GM21528 (cell line): ENCODE measurements around the gene PIEZO2.
"Not testable (repeated sequence)": the region's sequence is repeated elsewhere in the genome, so short reads cannot be mapped to it uniquely, and the experiment has no call there.

Experiments used
- ATAC-seq: cut with Tn5 transposase; IDR thresholded peaks from one replicate; pipeline ENCODE4 v1.9.1; 2021; ENCODE audit warnings: mild to moderate bottlenecking, moderate library complexity; ENCODE audit not compliant: unreplicated experiment, low FRiP score

PIEZO2 gene

GRCh38 chr18:11153097-11153496, 3.7 kb upstream of the PIEZO2 start:
- ATAC-seq = no peak

DNA sequence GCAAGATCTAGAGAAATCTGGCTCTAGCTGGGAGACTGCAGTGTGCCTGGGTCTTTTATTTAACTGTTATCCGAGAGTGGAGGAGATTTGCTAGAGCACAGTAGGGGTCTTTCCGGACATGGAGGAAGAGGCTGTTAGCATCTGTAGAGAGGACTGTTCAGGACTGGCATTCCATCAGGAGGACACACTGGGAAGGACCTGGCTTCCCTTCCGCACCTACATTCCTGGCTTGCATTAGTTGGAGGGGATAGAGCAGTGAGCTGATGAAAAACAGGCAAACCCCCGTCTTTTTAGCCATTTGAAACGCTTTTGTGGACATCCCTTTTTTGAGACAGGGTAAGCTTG, 874 bp upstream of the PIEZO2 start:
- ATAC-seq = no peak

GRCh38 chr18:11148680-11149440, 509 bp downstream of the PIEZO2 start:
- no peak for ATAC-seq

GRCh38 chr18:11147962-11148679, 1.2 kb downstream of the PIEZO2 start:
- no peak for ATAC-seq

DNA sequence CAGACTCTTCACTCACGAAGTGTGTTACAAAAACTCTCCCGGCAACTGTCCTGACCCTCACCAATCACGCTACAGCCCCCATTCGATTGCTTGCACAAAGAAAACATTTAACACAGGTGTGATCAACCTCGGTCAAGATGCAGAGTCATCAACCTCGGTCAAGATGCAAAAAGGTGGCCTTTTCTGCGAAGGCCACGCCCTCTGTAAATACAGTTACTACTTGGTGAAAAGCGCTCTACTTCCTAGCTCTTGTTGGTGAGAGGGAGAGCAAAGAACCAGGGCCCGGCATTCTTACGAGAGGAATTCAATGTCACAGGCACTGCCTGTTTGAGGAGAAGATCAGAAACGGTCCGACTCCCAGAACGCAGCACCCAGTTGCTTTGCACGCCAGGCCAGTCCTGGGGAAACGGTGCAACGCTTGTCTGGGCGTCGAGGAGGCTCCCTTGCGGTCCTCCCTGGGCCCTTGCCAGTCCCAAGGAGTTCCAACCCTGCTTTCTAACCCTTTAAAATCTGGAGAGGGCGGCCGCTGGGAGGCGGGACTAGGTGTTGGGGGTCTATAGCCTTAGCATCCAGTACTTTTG, 1.9 kb downstream of the PIEZO2 start:
- ATAC-seq = no peak

GRCh38 chr18:11146947-11147345, 2.4 kb downstream of the PIEZO2 start:
- no peak for ATAC-seq

DNA sequence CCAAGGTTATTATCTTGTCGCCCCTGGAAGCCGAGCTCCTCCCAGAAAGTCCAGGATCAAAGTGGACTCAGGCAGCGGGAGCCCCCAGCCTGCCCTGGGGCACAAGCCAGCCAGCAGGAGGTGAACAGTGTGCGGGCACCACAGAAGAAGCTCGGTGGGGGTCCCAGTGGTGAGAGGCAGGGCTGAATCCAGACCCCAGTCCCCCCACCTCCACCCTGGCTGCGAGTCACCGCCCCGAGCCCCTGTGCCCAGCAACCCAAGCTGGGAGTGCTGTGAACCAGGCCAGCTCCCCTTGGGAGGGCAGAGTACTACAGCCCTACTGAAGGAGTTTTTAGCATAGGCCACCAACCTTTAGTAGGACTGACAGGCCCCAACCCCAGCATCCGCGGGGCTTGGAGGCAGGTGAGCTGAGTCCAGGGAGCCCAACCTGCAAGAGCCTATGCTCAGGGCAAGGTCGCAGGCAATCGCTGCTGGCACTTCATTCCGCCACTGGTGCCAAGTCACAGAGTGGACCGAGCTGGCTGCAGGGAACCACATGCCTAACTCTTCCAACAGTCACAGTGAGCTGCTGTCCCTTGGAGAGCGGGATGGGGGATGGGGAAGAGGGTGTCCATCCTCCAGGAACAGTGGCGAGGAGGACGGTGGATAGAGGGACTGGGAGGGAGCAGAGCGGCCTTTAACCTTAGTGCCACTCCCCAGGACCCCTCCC, 3.0 kb downstream of the PIEZO2 start:
- no peak for ATAC-seq

DNA sequence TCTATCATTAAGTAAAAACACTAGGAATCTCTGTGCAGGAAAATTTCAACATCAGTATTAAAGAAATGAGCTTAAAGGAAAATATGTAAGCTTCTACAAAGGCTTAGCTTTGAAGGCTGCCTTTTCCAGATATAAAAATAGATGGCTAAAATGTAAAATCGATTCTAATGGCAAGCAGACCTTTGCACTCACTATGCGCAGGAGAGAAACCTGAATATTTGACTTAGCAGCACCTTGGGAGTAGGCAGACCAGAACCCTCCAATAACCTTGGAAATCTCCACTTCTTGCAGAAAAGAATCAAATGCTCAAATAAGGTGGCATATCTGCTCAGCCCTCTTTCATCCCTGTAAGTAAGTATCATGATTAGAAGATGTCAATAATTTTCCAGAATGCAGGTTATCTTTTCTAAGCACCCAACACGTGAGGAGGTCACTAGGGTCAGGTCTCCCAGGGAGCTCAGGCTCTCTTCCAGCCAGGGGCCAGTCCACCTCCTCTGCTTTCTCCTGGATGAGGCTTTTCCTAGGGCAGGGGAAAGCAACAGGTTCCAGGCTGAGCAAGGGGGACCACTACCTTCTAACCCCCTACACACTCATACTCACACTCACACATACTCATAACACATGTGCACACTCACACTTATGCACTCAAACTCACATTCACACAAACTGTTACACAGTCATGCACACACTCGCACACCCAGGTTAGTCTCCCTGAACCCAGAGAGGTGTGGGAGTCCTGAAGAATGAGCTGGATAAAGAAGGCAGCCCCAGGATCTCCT, 3.8 kb downstream of the PIEZO2 start:
- ATAC-seq = no peak

DNA sequence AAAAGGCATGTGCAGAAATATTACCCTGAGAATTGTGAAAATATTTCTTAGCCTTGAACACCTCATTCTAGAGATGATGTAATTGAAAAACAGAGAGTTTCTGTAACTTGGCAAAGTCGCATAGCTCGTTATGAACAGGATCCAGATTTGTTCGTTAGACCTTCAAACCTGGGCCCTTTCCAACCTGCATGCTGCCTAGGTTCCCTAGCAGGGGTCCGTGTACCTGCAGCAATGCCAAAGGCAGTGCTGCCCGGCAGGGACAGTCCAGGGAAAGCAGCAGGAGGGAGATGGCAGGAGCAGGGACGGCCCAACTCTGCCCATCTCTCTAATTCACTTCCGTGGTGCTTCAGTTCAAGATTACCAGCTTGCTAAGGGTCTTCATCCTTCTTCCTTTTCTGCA, 12.0 kb downstream of the PIEZO2 start:
- no peak for ATAC-seq

- ATAC-seq = no peak
These were observed 13.1 kb downstream of the PIEZO2 start for GRCh38 chr18:11136241-11136640.

DNA sequence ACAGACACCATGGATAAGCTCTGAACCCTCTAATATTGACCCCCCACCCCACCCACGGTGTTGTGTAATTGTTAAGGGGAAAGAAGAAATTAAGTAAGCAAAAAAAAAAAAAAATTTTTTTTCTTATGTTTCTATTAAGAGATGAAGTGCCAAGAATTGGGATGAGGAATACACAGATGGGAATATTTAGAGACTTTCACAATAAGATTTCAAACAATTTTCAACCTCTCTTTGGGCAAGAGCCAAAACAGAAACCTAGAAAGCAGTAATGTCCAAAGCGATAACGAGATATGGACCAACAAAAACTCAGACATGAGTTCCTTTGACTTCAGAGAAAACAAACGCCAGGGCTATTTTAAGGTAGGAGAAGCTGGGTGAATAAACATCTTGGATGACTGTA, 14.4 kb downstream of the PIEZO2 start:
- no peak for ATAC-seq

DNA sequence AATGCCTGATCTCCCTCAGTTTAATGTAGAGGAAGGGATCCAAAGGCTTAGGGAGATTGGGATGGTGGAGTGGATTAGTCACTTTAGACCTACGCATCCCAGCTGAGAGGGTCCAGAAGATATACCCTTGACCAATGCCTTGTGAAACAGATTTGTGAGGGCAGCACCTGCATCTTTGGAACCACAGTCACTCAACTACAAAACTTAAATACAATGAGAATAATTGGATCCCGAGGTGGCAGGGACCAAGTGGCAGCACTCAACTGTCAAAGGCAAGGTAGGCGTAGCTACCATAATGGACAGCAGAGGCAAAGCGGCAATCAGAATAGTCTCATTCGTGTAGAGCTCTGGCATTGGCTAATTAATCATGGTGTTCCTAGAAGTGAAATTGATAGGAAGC, 20.3 kb downstream of the PIEZO2 start:
- not testable (repeated sequence) for ATAC-seq

DNA sequence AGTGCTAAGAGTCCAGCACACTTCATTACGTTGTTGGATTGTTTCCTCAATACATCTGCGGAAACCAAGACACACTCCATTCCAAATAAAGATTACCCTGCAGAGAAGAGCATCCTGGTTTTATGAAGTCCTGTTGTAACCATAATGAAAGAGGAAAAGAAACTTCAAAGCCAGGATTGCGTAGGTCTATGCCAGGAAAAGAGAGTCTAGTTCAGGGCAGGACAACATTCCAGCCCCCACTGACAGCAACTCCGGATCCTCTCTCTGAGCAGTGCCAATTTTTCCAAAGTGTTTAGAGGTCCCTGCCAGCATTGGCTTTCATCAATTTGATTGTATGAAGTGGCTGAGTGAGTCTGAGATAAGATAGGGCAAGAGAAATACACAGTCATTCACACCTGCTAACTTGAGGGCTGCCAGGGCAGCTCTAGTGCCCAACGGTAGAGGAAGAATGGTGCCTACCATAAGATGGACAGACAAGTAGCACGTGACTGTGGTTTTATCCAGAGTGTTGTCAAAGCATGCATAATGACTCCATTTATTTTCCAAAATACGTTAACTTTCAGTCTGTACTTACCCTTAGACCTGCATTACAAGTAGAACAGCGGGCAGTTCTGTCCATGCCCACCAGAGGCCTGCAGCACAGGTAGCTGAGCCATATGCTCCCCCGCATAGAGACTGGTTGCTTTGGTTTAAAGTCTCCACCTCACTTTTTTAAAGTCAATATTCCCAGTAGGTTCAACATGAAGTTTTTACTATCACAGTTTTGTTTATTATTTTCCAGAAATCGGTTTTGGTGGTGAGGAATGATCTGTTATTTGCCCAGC, 23.7 kb downstream of the PIEZO2 start:
- ATAC-seq = no peak

DNA sequence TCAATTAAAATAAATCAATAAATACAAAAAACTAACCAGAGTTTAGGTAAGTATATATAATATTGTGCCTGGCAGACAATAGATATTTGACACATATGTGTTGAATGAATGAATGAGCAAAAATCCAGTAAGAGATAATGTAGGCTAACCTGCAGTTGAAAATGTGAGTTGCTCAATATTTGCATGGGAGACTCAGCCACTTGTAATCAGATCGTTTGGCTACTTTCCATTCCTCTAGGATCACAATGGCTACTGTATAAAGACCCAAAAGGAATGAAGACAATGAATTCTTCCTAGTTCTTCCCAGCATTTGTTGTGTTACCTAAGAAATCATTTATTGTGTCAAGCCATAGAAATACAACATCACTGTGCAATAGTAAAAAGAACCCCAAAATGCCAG, 25.3 kb downstream of the PIEZO2 start:
- no peak for ATAC-seq

- no peak for ATAC-seq
These were observed 27.9 kb downstream of the PIEZO2 start for GRCh38 chr18:11121443-11121849.

DNA sequence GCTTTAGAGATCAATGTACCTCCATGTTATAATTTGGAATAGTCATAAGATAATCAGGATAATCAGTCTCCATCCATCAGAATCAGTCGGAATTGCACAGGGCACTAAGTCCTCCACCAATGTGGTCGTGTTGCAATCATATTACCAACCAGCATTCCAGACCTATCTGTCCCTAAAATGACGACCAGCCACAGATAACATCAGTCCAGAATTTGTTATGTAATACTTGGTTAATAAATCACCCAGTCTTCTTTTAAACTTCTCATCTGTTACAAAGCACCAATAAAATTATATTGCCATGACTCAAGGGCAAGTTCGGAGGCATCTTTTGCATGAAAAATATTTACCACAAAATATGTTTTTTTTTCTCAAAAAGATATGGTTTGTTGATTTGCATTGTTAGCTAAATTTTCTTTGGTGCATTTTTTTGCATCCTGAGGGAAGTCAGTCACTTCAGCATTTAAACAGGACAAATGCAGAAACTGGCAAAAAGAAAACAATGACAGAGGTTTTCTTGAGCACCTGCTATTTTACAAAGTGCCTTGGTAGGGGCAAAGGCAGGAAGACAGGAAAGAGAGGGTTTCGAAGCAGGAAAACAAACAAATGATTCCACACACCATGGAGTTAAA, 29.3 kb downstream of the PIEZO2 start:
- ATAC-seq = no peak

GRCh38 chr18:11119550-11119949, 29.8 kb downstream of the PIEZO2 start:
- ATAC-seq = no peak

DNA sequence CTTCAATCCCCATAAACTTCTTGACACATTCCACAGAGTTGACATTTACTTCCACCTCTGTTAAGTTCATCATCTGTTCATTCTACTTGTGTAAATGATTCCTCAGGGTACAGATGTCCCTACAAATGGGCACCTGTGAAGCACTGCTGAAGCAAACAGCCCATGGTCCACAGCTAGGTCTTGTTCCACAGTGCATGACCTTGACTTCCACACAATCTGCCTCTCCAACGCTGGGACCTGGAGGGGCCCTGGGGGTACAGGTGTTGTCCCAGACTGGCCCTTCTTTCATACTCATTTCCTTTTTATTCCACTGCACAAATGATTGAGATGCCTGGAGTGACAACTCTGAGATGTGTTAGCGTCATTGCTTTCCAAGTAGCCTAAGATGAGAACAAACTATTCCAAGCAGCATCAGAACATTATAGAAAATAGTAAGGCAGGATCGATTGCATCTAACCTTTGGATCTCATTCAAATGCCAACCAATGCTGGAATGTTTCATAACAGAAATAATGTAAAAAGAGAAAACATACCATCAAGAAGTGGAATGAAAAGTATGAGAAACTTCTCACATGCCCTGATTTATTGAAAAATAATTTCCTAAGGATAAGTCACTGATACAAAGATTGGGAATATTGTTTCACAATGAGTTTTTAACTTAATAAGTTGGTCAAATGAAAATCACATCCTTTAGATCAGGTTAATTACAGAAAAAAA, 31.2 kb downstream of the PIEZO2 start:
- no peak for ATAC-seq

DNA sequence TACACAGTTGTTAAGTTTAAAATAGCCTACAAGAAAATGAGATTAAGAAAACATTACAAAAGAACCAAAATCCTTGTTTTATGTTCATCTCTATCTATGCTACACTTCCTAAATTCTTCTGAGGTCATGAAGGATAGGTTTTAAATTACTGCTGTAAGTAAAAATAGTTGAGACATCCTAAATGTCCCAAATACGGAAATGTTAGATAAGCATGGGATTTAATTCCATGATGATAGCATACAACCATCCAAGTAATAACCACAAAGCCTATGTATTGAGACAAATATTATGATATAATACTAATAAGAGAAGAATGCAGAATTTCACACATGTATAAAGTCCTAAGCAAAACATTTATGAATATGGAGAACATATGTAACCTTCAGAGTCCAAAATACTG, 34.1 kb downstream of the PIEZO2 start:
- no peak for ATAC-seq
